ENCODE data around the gene SCN5A.

Gene SCN5A

GRCh38 chr3:38556640-38557358 is 92.7 kb downstream of the SCN5A start:
- no peak for DNase-seq

- no peak for DNase-seq
Measured at GRCh38 chr3:38555926-38556325, 93.6 kb downstream of the SCN5A start.

- DNase-seq = no peak
Measured at GRCh38 chr3:38555149-38555840, 94.2 kb downstream of the SCN5A start.

- DNase-seq = no peak
Measured at GRCh38 chr3:38554127-38554827, 95.2 kb downstream of the SCN5A start.

- DNase-seq = no peak
Measured at GRCh38 chr3:38553071-38553470, 96.4 kb downstream of the SCN5A start.

GRCh38 chr3:38552364-38552763 is 97.1 kb downstream of the SCN5A start:
- DNase-seq = no peak

- DNase-seq = no peak
Measured at GRCh38 chr3:38551026-38551832, 98.3 kb downstream of the SCN5A start.

- no peak for DNase-seq
Measured at GRCh38 chr3:38549957-38550840, 99.3 kb downstream of the SCN5A start.

GRCh38 chr3:38549486-38549885 is 100.0 kb downstream of the SCN5A start:
- DNase-seq = no peak

- no peak for DNase-seq
Measured at GRCh38 chr3:38549082-38549481, 100.4 kb downstream of the SCN5A start.

GRCh38 chr3:38548154-38548931 is 101.1 kb downstream of the SCN5A start:
- DNase-seq = no peak

GRCh38 chr3:38545983-38546382 is 103.5 kb downstream of the SCN5A start:
- DNase-seq = no peak

GRCh38 chr3:38545550-38545949 is 103.9 kb downstream of the SCN5A start:
- DNase-seq = no peak

GRCh38 chr3:38544926-38545325 is 104.6 kb downstream of the SCN5A start:
- DNase-seq = no peak

GRCh38 chr3:38543586-38543985 is 105.9 kb downstream of the SCN5A start:
- DNase-seq = no peak

- no peak for DNase-seq
Measured at GRCh38 chr3:38542401-38543298, 106.8 kb downstream of the SCN5A start.

- DNase-seq = no peak
Measured at GRCh38 chr3:38541806-38542205, 107.7 kb downstream of the SCN5A start.

- DNase-seq = no peak
Measured at GRCh38 chr3:38538773-38539353, 110.6 kb downstream of the SCN5A start.

GRCh38 chr3:38536671-38537070 is 112.8 kb downstream of the SCN5A start:
- no peak for DNase-seq

- DNase-seq = no peak
Measured at GRCh38 chr3:38534604-38535003, 114.9 kb downstream of the SCN5A start.
